Cerebellar cortex (tissue), 1 donor: ENCODE data around the gene ZBTB20.
A peak's percentile ranks its signal among the peaks of the same experiment; 100 is the strongest.

ENCODE experiments used
- DNase-seq: peaks from one replicate; pipeline ENCODE4 v3.0.0-alpha.2; 2015; ENCODE audit warnings: low spot score

Gene ZBTB20

DNA sequence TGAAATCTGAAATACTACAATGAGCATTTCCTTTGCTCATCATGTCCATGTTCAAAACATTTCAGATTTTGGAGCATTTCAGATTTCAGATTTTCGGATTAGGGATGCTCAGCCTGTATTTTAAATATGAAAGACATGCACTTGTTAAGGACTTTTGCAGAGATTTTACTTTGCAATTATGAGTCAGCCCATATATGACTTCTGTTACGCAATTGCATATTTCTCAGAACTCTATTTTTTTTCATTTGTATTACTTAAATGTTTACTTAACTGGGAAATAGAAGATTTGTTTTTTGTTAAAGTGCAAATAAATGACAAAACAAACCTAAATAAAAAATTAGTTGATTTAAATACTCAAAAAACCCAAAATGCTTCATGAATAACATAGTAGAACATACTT is 376.2 kb downstream of the ZBTB20 start:
- DNase-seq = no peak

GRCh38 chr3:114764056-114764492 is 383.0 kb downstream of the ZBTB20 start:
- DNase-seq = no peak

DNA sequence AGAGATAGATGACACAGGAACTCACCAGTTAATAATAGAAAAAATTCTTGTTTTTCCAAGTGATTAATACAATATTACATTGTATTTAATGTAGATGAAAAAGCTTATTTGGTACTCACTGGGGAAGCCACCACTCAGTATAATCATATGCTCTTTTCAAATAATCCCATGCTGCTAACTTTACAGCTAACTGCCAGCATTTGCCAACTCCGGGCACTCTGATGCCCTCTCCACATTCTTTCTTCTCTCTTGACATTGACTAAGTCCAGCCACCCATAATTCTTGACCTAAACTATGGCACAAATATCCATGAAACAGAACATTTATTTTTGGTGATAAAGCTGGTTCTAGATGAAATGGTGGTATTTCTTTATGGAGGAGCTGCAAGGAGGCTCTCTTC is 384.9 kb downstream of the ZBTB20 start:
- DNase-seq = no peak

DNA sequence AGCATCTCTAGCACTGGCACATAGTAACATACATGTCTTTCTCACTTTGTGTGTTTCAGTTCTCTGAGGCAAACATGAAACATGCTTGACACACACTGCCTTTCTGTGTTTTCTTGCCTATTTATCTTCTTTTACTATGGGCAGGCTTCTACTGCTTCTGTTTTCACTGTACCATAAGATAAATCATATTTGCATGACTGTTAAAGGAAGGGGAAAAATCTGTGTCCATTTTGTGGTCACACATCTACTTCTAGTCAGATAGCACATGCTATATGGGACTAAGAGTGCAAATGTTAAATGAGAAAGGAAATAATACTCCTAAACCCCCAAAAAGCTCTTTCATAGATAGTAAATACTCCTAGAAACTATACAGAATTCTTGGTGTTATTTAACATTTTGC is 386.4 kb downstream of the ZBTB20 start:
- no peak for DNase-seq

DNA sequence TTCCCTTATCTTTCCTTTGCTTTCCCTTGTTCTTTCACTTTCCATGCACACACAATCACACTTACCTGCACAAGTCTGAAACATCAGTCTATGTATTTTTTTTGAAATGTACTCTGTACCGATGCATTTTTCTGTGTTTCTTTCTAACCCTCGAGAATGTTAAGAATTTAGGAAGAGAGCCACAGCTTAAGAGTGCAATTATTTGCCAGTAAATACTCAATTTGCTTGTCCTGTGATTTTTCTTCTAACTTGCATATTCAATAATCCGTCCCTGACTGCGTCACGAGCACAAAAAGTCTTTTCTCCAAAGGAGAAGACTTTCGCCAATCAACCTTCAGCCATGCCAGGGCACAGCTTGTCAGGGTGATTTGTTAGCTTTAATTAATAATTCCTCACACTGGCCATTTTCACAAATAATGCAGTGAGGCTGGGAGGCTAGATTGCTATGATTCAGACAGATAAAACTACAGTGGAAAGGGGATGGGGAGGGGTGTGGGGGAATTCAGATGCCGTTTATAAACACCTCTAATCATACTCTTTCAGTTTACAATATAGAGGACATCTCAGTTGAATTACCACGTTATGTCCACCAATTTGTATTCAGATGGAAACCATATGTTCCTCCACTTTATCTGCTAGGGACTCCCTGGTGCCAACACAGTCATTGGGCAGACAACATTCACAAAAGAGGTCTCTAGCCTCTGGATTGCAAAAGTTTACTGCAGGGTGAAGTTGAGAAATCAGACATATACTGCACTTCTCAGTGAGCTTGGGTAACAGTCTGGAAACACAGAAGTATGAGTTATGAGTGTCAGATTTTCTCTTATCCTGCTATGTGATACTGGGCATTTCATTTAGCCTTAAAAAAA is 388.0 kb downstream of the ZBTB20 start:
- DNase-seq = peak; percentile 71

DNA sequence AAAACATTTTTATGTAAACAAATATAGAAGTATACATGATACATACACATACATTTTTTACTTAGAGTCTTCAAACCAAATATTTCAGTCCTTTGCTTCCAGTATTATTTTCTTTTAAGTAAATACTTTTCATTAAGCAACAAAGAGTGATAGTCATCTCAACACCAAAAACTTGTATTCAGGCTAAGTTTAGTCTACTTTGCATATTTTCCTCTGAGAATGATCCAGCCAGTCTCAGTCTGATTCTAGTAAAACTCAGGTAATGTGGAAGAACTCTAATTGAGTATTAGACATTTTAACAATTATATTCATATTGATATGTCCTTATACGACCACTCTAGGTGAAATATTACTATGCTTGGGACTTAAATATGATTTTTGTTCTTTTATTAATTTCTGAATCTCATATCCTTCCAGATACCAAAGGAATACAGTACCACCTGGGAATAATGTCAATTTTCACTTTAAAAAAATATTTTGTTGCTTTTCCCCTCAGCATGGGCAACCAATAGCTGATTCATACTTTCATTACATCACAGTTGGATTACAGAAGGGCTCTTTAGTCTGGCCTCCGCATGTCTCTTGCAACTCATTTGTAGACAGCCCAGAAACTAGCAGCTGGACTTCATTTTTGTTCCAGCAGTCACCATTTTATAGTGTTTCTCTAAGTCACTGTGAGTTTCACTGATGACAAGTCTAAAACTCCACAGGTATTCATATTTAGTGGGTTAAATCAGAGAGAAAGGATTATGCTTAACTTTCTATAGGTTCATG is 390.4 kb downstream of the ZBTB20 start:
- DNase-seq = peak; percentile 31

DNA sequence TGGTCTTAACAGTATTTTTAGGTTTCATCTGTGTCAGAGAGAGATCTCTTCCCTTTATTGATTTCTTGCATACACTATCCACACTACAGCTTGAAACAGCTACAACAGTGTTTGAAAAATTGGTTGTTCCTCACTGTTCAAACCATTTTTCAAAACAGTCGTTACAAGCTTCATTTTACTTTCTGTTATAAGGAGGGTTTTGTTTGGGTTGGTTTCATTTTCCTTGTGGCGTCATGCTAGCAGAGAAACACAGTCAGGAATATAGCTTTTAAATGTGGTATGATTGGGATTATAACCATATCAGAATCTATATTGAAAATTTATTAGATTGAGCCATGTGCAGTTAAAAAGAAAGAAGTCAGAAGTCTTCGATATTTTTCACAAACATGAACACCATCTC is 400.6 kb downstream of the ZBTB20 start:
- no peak for DNase-seq

DNA sequence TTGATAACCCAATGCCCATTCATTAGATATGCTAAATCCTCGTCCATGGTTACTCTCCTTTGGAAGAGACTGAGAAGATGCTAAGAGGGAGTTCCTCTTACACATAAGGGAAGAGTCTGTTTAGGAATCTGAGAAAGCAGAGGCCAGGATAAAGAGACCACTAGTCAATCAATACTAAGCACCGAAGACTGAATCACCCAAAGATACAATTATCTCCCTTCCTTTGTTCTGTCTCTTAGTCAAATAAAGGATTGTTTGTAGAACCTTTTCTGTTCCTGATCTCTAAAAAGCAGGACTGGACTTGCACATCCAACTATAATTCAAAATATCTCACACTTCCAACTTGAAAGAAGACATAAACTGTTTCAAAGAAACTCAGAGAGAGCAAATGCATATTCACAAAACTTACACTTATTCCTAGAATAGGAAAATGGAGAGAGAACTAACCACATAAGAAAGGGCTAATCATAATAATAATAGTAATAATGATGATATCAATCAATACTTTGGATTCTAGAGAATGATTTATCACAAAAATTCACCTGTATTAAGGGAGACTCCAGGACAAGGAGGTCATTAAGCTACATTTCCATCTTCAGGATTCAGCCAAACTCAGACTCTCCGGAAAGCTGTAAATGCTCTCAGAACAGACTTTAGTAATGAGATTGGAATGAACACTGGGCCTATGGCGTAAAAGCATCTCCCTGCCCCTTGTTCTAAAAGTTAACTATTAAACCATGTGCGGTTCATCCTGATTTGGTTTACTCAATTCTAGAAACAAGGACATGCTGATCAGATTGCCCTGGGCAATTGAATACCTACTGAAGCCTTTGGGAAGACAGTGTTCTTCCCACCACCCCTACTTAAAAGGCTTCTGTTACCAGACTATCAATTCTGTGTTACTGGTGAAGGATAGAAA is 401.5 kb downstream of the ZBTB20 start:
- DNase-seq = no peak

DNA sequence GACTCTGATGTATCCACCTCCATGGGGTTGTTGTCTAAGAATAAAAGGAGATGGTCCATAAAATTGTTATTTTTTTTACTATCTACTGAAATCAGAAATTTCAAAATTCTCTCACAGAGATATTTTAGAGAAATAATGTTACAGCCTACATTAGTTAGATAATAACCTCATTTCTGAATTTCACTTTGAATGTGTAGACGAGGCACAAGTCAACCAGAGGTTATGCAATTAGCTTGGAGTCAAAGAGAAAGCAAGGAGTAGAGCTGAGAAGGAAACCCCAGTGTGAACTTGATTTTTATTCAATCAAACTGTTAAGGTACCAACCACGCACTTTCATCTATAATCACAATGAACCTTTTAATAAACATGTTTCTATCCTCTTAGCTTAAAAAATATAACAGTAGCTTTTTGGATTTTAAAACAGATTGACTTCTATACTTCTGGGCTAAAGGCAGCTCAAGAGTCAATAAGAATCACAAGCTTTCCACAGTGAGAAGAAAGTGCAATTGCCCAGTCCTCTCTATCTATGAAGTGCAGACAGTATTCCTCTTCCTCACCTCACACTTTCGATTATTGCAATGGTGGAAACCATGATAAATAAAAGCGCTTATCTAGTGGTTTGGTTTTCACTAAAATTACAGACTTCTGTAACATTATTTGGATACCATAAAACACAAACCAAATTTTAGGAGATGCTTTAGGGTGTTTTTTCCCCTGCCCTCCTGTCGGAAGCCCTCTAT is 403.2 kb downstream of the ZBTB20 start:
- no peak for DNase-seq

DNA sequence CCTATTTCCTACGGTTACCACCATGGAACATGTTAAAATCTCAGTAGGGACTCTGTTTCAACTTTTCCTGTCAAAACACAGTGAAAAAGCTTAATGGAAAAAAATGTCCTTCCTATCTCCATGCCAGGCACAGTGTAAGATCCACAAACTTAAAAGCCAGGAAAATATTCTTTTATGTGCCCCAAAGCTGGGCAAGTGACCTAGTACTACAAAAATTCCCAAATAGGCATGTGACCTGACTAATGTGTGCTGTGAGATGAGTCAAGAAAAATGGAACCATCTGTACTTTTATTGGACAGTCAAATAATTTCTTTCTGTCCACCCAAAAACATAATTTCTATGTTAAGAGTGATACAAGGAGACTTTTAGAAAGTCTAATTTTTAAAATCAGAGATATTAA is 406.0 kb downstream of the ZBTB20 start:
- no peak for DNase-seq

- DNase-seq = no peak
Measured at GRCh38 chr3:114739627-114740026, 407.5 kb downstream of the ZBTB20 start.

DNA sequence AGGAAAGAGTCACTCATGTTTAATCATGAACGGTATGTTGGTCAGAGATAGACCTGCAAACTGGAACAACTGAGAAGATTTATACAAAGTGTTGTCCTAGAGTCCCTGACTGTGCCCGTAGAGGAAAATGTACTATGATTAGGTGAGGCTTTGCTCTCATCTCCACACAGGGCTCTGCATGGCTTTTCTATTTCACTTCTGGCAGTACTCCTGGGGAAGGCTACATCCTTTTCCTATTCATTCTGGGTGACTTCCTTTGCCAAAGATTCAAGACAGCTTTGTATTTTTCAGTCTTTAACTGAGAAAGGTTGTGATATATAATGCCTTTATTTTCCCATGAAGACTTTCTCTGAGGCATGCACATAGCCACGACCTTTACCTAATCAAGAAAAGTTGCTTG is 414.7 kb downstream of the ZBTB20 start:
- DNase-seq = peak; percentile 55

GRCh38 chr3:114730397-114730796 is 416.7 kb downstream of the ZBTB20 start:
- DNase-seq = no peak

DNA sequence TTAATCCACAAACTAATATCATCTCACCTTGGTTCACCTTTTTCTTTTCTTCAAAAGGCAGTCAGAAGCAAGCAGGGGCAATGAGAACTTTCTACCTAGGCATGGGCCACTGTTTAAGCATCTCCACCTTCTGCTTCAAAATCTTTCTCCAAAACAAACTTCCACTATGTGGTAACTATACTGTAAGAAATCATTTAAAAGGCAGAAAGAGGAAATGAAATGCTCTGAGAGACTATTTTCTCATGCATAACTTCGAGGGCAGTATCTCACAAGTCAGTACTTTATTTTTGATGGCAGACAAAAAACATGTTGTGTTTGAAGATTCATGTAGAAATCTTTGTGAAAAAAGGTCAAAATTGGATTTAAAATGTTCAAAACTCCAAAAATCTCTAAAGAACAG is 419.7 kb downstream of the ZBTB20 start:
- no peak for DNase-seq

DNA sequence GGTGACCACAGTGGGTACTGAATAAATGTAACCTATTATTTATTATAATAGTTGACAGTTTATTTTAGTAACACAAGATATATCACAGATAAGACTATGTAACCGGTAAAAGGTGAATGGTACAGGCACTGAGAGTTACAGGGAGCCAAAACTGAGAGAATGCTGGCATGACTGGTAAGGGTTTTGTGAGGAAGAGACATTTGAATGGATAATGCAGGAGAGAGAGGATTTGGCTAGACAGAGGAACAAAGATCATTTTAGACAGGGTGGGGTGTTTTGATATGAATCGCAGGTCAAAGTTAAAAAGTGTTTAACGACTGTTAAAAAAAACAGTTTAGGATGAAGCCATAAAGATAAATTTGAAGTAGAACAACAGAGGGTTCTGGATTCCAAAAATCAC is 421.1 kb downstream of the ZBTB20 start:
- no peak for DNase-seq

- DNase-seq = no peak
Measured at GRCh38 chr3:114722530-114722929, 424.6 kb downstream of the ZBTB20 start.

DNA sequence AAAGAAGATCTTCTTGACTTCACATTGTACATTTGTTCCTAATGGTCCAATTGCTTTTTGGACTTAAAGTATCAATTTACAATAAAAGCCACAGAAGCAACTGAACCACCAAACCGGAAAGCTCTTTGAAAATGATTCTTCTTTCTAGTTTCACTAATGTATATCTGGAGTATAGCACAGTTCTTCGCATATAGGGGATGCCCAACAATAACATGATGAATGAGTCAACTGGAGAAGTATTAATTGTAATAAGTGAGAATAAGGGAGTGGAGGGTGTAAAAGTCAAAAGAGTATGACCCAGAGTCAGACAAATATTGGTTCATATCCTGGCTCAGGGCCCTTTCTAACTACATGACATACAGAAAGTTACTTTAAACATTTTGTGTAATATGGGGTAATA is 425.2 kb downstream of the ZBTB20 start:
- no peak for DNase-seq

GRCh38 chr3:114721209-114721608 is 425.9 kb downstream of the ZBTB20 start:
- DNase-seq = no peak

DNA sequence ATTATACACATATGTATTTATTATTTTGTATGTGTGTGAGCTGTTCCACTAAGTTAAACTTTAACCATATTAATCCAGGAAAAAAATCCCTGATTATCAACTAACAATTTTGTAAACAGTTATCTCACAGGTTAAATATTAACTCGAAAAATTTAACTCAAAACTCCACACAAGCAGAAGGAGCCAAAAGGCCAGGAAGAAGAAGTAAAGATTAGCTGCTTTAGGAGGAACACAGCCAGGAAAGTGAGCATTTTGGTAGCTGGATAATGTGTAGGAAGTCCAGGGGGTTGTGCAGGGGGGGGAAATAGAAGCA is 428.2 kb downstream of the ZBTB20 start:
- no peak for DNase-seq

DNA sequence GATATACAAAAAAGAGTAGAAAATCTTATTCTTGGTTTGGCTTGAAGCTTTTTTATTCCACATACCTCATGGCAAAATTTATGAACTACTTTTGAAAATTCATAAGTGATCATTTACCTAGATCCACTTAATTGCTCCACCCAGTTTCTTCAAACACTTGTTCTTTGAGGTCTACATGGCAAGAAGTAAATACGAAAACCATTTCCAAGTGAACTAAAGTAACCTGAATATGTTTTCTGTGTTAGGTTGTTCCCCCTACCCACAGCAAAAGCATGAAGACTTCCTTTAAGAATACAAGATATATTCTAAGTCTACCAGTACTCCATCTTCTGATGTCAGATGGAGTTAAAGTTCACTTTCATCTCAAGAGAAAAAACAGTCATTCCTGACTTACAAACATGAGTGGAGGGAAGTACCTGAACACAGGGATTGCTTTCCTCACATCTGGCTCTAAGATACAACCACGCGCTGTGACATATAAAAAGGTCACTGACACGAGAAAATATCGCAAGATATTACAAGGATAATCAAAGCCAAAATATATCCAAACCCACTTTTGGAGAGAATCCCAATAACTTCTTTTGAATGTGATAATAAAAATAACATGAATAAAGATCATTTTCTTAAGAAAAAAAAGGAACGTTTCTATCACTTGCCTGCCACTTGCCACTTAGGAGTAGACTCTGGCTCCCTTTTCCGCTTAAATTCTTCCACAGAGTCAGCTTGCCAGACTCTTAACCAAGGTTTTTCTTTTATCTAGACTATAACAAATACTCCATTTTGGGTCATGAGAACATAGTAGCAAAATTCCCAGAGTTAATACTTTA is 428.8 kb downstream of the ZBTB20 start:
- no peak for DNase-seq

DNA sequence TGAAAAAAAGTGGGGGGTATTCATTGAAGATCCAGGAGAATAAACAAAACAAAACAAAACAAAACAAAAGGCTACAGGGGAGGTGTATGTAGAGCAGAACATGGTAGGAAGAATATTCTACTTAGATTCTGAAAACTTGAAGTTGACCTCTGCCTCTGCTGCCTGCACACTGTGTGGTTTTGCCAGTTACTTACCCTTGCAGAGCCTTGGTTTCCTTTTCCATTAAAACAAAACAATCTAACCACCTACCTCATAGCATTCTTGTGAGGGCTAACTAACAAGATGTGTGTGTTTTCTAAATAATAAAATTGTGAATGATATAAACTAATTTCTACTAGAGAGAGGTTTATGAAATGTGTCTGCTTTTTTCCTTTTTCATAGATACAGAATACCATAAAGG is 430.2 kb downstream of the ZBTB20 start:
- DNase-seq = no peak
